Measurements from ENCODE around the gene NAA80.
A peak's percentile ranks its signal among the peaks of the same experiment; 100 is the strongest.

The NAA80 gene

DNA sequence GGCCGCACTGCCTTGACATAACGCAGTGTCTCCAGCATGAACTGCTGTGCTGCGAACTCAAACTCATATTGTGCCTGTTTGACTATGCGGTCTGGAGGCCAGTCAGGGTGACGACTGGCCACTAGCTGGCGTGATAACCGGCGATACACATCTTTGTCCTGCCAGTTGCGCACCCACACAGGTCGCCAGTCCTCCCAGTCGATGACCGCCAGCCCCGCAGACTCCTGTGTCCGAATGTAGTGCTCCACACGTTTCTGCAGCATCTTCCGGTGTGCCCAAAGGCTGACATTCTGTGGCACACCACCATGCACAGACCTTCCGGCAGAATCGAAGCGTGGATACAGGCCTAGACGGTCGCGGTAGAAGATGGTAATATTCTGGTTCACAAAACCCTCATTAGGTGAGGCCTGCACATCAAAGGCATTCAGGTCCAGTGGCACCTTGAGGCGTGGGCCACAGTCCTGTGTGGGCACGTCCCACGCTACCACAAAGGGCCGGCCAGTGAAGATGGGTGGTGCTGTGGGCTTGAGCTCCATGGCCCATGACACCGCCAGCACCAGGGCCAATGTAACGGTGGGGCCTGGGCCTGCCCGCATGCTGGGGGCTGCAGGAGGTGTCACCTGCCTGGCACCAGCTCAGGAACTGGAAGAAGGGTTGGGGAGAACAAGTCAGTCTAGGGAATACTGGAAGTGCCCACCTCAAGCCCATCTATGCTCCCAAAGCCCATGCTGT, 20.9 kb upstream of the NAA80 start:
- TF ChIP-seq, protein P1, sequence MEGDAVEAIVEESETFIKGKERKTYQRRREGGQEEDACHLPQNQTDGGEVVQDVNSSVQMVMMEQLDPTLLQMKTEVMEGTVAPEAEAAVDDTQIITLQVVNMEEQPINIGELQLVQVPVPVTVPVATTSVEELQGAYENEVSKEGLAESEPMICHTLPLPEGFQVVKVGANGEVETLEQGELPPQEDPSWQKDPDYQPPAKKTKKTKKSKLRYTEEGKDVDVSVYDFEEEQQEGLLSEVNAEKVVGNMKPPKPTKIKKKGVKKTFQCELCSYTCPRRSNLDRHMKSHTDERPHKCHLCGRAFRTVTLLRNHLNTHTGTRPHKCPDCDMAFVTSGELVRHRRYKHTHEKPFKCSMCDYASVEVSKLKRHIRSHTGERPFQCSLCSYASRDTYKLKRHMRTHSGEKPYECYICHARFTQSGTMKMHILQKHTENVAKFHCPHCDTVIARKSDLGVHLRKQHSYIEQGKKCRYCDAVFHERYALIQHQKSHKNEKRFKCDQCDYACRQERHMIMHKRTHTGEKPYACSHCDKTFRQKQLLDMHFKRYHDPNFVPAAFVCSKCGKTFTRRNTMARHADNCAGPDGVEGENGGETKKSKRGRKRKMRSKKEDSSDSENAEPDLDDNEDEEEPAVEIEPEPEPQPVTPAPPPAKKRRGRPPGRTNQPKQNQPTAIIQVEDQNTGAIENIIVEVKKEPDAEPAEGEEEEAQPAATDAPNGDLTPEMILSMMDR (IDR thresholded peaks at IDR 0.05): no peak
- H3K9me3 ChIP-seq: no peaks in the 10 kb centered on the region
- DNase-seq: no peak
- intact Hi-C loops (cut with DNase I; ENCODE audit: low total_unique reads): loop anchor here (2.0 kb wide), 1 partner anchor 19 kb away; no protein-coding TSS in a partner anchor
- H3K36me3 ChIP-seq: peaks cover 0 to 25% (median 20%) of the 10 kb centered on the region in 3 donors
- peak overlapping the region; percentile 93 for H3K27ac ChIP-seq
- H3K4me3 ChIP-seq: peak overlapping the region; percentile 70 to 89
- no peaks in the 10 kb centered on the region for H3K27me3 ChIP-seq
- H3K4me1 ChIP-seq: peaks cover 0 to 62% (median 30%) of the 10 kb centered on the region in 4 donors

DNA sequence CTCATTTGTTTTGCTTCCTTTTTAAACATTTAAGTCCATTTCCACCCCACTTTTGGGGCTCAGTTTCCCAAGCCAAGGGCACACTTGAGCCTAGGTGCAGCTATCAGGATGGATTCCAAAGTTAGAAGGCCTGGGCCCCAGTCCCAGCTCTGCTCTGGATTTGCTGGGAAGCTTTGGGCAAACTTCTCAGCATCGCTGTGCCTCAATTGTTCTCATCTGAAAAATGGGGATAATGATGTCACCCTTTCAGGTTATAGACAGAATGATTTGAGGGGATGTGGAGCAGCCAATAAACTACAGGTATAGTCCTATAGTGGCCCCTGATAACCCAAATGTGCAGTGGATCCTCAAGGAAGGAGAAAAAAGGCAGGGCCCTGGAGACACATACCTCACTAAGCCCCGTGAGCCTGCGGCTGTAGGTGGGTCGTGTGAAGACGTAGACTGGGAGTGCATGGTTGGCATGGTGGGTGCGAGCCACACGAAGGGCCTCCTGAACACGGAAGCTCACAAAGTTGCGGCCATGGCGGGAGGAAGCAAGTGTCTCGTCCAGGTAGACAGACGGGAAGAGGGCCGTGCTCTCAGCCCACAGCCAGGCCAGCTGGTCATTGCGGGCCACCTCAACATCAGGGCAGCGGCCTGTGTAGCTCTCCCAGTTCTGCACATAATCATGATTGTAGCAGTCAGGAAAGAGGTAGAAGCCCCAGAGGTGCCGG, 20.1 kb upstream of the NAA80 start:
- TF ChIP-seq, protein P1 (IDR thresholded peaks at IDR 0.05): no peak
- peaks cover 0 to 58% (median 30%) of the 10 kb centered on the region in 4 donors for H3K4me1 ChIP-seq

DNA sequence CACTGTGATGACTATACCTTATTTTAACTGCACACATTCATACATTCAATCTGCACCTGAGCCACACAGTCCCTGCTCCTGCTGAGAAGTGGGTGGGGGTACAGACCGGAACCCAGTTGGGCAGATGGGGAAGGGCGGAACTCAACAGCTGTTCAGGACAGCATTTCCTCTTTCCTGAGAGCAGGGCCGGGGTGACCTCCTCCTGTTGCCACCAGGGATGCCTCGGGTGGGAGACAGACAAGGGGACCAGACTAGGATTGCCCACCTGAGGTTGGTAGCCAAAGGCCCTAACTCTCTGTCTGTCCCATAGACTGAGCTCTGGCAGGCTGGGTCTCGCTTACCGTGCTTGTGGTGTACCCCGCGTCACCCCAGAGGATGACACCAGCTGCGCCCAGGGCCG, 19.4 kb upstream of the NAA80 start:
- no peak for DNase-seq
- Histone ChIP-seq H3K4me1 (peaks cover 0 to 57% (median 30%) of the 10 kb centered on the region in 4 donors), H3K9me3 (no peaks in the 10 kb centered on the region), H3K27ac (no peak overlapping the region), H3K36me3 (peaks cover 0 to 24% (median 18%) of the 10 kb centered on the region in 3 donors), H3K4me3 (peak overlapping the region in 1 of 2 donors; percentile 17), H3K27me3 (no peaks in the 10 kb centered on the region)
- TF ChIP-seq, protein P1 (IDR thresholded peaks at IDR 0.05): no peak
- intact Hi-C loops (cut with DNase I; ENCODE audit: low total_unique reads): no loop called here

More for the DNA sequence above, 20.1 kb upstream of the NAA80 start:
- Histone ChIP-seq H3K27me3 (no peaks in the 10 kb centered on the region), H3K4me3 (peak overlapping the region; percentile 70 to 89), H3K27ac (no peak overlapping the region), H3K36me3 (peaks cover 0 to 24% (median 18%) of the 10 kb centered on the region in 3 donors), H3K9me3 (no peaks in the 10 kb centered on the region)
- intact Hi-C loops (cut with DNase I; ENCODE audit: low total_unique reads): no loop called here
- no peak for DNase-seq

DNA sequence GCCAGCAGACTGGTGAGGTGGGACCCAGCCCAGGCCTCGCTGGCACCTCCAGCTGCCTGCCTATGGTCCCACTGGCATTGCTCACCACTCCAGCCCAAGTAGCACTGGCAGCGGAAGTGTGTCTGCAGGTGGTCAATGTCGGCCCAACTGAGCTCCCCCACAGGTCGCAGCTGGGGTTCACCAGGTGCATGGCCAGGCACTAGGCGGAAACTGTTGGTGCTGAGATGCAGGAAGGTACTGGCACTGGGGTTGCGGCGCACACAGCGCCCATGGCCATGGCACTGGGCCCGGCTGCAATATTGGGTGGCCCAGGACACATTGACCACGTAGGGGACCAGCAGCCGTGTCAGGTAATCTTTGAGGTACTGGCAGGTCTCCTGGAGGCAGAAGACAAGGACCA, 19.0 kb upstream of the NAA80 start:
- H3K36me3 ChIP-seq: peaks cover 0 to 24% (median 18%) of the 10 kb centered on the region in 3 donors
- TF ChIP-seq, protein P1 (IDR thresholded peaks at IDR 0.05): no peak
- no peak for DNase-seq
- H3K27me3 ChIP-seq: no peaks in the 10 kb centered on the region
- H3K4me1 ChIP-seq: peaks cover 0 to 57% (median 30%) of the 10 kb centered on the region in 4 donors
- H3K27ac ChIP-seq: no peak overlapping the region
- intact Hi-C loops (cut with DNase I; ENCODE audit: low total_unique reads): no loop called here
- no peaks in the 10 kb centered on the region for H3K9me3 ChIP-seq
- no peak overlapping the region for H3K4me3 ChIP-seq

DNA sequence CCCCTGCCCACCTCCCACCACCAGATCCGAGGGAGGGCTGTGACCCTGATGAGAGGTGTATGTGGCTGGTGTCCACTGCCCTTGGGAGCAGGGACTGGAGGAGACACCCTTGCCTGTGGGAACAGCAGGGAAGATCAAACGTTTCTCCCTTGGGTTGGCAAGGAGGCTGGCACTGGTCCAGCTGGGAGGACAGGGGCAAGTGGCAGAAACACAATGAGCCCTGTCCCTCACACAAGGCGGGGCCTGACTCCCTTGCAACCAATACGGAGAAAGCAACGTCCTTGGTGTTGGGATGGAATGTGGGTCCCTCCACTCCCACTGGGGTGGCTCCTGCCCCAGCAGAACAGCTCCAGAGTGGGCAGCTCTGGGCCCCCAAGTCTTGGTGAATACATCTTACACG, 18.1 kb upstream of the NAA80 start:
- Histone ChIP-seq H3K27ac (no peak overlapping the region), H3K27me3 (no peaks in the 10 kb centered on the region), H3K36me3 (peaks cover 0 to 24% (median 18%) of the 10 kb centered on the region in 3 donors), H3K4me1 (peaks cover 0 to 50% (median 28%) of the 10 kb centered on the region in 4 donors), H3K9me3 (no peaks in the 10 kb centered on the region), H3K4me3 (no peak overlapping the region)
- intact Hi-C loops (cut with DNase I; ENCODE audit: low total_unique reads): no loop called here
- no peak for DNase-seq
- TF ChIP-seq, protein P1 (IDR thresholded peaks at IDR 0.05): no peak
